Neural crest cell (in vitro differentiated cells): ENCODE data around the gene PABPN1. TPM values are rescaled to one million over a fixed set of nuclear protein-coding genes. Genes with fewer than 3 reads are reported as not detected.
A peak's percentile ranks its signal among the peaks of the same experiment; 100 is the strongest.

Experiments used
- DNase-seq: peaks from one replicate; pipeline ENCODE4 v3.0.0; 2021; ENCODE audit warnings: low read depth, mixed read lengths, low spot score
- H3K27ac Mint-ChIP-seq: one replicate; pipeline ENCODE4 v1.8.0; 2021; ENCODE audit warnings: mild to moderate bottlenecking, mixed read lengths; ENCODE audit not compliant: unreplicated experiment
- H3K27me3 Mint-ChIP-seq: 2 replicates; pipeline ENCODE4 v1.8.0; 2021; ENCODE audit warnings: low read depth, mild to moderate bottlenecking, mixed read lengths
- H3K36me3 Mint-ChIP-seq: 2 replicates; pipeline ENCODE4 v1.8.0; 2021; ENCODE audit warnings: low read depth, mild to moderate bottlenecking, mixed read lengths
- H3K4me1 Mint-ChIP-seq: 2 replicates; pipeline ENCODE4 v1.8.0; 2021; ENCODE audit warnings: mixed read lengths
- H3K4me3 Mint-ChIP-seq: one replicate; pipeline ENCODE4 v1.8.0; 2021; ENCODE audit warnings: mild to moderate bottlenecking, mixed read lengths
- H3K9me3 Mint-ChIP-seq: 2 replicates; pipeline ENCODE4 v1.8.0; 2021; ENCODE audit warnings: mixed read lengths
- CTCF ChIP-seq: fragments of 200-600 bp; sonication (generic); conservative IDR thresholded peaks from 2 replicates; pipeline ENCODE4 v1.5.0; 2021; ENCODE audit warnings: antibody characterized with exemption, mild to moderate bottlenecking
- total RNA-seq: library from RNA; stranded (reverse); gene quantifications from 2 replicates; pipeline ENCODE4 v1.2.1, GENCODE V29; 2021

Gene PABPN1
- total RNA-seq, 1 donor from 2014 or later = 379 TPM

- Mint-ChIP-seq H3K36me3 (peaks cover 15% of the 10 kb centered on the region), H3K4me1 (peaks cover 32% of the 10 kb centered on the region), H3K4me3 (peak within 1 kb of the TSS; percentile 84), H3K27me3 (peaks cover 32% of the 10 kb centered on the region), H3K27ac (peak within 1 kb of the TSS; percentile 6), H3K9me3 (peaks cover 10% of the 10 kb centered on the region)
- peak; percentile 70 for DNase-seq
- TF ChIP-seq CTCF = peak; percentile 23
Observed at GRCh38 chr14:23352506-23353432, 31.5 kb downstream of the PABPN1 start, which contains the start of gene SLC22A17. TSS of gene SLC22A17 (minus strand) at chr14:23352887.

- no peak for TF ChIP-seq CTCF
- peaks cover 32% of the 10 kb centered on the region for H3K27me3 Mint-ChIP-seq
- peaks cover 10% of the 10 kb centered on the region for H3K9me3 Mint-ChIP-seq
- peaks cover 15% of the 10 kb centered on the region for H3K36me3 Mint-ChIP-seq
- no peak for DNase-seq
- peaks cover 32% of the 10 kb centered on the region for H3K4me1 Mint-ChIP-seq
- peak overlapping the region; percentile 84 for H3K4me3 Mint-ChIP-seq
- H3K27ac Mint-ChIP-seq = peak overlapping the region; percentile 6
Observed at GRCh38 chr14:23353433-23353780, 32.1 kb downstream of the PABPN1 start.

- peak overlapping the region; percentile 35 for H3K4me3 Mint-ChIP-seq
- no peak overlapping the region for H3K27ac Mint-ChIP-seq
- peaks cover 7% of the 10 kb centered on the region for H3K9me3 Mint-ChIP-seq
- H3K27me3 Mint-ChIP-seq = peaks cover 30% of the 10 kb centered on the region
- H3K4me1 Mint-ChIP-seq = peaks cover 32% of the 10 kb centered on the region
- no peak for TF ChIP-seq CTCF
- H3K36me3 Mint-ChIP-seq = peaks cover 12% of the 10 kb centered on the region
- no peak for DNase-seq
Observed at GRCh38 chr14:23354990-23355389, 33.7 kb downstream of the PABPN1 start.

- peaks cover 3% of the 10 kb centered on the region for H3K9me3 Mint-ChIP-seq
- H3K27ac Mint-ChIP-seq = no peak overlapping the region
- peaks cover 27% of the 10 kb centered on the region for H3K4me1 Mint-ChIP-seq
- no peak for DNase-seq
- H3K4me3 Mint-ChIP-seq = peak overlapping the region; percentile 0
- peaks cover 22% of the 10 kb centered on the region for H3K27me3 Mint-ChIP-seq
- peaks cover 9% of the 10 kb centered on the region for H3K36me3 Mint-ChIP-seq
- no peak for TF ChIP-seq CTCF
Observed at GRCh38 chr14:23355871-23356435, 34.7 kb downstream of the PABPN1 start.

GRCh38 chr14:23356662-23357061, 35.4 kb downstream of the PABPN1 start:
- no peak for TF ChIP-seq CTCF
- H3K36me3 Mint-ChIP-seq = peaks cover 7% of the 10 kb centered on the region
- no peak for DNase-seq
- H3K9me3 Mint-ChIP-seq = no peaks in the 10 kb centered on the region
- H3K27ac Mint-ChIP-seq = no peak overlapping the region
- H3K4me1 Mint-ChIP-seq = peaks cover 29% of the 10 kb centered on the region
- peak overlapping the region; percentile 0 for H3K4me3 Mint-ChIP-seq
- peaks cover 17% of the 10 kb centered on the region for H3K27me3 Mint-ChIP-seq
